ENCODE data around the gene BTBD7.

The BTBD7 gene

DNA sequence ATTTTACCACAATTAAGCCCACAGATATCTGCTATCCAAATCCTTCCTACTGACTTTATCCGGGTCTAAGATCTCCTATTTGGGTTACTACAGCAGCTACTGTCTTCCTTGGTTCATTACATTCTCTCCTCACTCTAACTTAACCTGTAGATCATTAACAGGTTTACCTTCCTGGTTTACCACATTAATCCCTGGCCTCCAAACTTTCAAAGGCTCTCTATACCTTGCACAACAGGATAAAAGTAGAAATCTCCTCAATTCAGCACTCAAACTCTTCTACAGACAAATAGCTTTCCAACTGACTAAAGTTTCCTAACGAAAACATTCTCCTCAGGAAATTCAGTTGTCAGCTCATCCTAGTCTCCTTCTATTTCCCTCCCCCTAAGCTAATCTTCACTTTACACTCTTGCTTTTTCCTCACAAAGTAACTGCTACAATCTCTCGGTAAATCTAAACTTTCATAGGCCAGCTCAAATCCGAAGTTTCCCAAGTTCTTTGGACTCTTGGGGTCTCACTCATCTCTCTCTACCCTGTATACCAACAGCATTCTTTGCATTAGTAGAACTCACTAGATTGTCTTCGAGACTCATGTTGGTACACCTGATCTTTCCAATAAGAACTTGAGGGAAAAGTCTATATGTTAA lies 2.7 kb downstream of the BTBD7 start:
- DNase-seq, result no peak

DNA sequence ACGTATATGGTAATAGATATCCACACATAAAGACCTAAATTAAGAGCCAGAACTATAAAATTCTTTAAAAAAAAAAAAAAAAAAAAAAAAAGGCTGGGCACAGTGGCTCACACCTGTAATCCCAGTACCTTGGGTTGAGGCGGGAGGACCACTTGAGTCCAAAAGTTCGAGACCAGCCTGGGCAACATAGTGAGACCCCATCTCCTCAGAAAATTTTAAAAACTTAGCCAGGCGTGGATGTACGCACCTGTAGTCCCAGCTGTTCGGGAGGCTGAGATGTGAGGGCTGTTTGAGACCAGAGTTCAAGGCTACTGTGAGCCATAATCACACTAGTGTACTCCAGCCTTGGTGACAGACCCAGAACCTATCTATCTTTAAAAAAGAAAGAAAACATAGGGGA lies 4.3 kb downstream of the BTBD7 start:
- DNase-seq, result no peak

DNA sequence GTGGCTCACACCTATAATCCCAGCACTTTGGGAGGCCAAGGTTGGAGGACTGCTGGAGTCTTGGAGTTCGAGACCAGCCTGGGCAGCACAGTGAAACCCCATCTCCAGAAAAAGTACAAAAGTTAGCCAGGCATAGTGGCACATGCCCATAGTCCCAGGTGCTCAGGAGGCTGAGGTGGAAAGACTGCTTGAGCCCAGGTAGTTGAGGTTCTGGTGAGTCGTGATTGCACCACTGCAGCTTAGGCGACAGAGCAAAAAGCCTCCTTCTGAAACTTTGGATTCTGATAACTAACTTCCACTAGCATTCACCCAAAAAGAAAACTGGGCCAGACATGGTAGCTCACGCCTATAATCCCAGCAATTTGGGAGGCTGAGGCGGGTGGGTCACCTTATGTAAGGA lies 6.6 kb downstream of the BTBD7 start:
- DNase-seq, result no peak

DNA sequence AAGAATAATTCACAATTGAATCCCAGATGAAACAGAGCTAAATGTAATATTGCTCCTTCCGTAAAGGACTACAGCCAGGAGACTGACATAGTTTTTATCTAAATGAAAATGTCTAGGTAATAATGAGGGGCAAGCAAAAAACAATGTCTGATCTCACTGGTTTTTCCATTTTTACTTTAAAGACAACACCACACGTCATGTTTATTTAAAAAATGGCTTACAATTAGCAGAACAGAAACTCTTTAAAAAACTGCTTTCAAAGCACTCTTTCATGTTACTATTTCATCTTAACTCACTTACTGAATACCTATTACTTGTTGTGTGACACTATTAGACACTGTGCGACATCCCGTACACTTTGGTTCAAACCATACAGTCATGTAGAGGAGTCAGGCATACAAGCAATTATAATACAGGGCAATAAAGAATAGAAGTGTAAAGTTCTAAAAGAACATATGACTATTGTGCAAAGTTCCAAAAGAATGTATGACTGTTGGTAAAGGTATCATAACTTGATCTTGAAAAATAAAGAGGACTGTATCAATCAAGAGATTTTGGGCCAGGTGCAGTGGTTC lies 9.1 kb downstream of the BTBD7 start:
- no peak for DNase-seq

DNA sequence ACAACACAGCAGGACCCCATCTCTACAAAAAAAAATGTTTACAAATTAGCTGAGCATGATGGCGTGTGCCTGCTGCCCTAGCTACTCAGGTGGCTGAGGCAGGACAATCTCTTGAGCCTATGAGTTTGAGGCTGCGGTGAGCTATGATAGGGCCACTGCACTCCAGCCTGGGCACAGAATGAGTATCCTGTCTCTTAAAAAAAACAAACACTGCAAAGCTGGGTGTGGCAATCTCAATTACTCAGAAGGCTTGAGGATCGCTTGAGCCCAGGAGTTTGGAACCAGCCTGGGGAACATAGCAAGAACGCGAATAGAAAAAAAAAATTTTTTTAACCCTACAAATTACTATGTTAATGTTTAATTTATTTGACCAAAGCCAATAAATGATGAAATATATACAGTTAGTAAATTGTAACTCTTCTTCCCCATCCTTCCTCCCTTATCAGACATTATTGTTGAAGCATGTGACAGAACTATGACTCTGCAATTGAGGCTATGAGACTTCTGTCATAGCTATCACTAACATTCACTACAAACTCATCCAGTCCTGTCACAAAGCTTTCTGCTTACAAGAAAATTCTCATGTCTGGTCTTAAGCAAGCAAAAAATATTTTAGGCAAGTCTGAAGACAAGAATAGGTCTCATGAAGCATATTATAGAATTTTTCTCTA lies 9.8 kb downstream of the BTBD7 start:
- DNase-seq, result no peak

DNA sequence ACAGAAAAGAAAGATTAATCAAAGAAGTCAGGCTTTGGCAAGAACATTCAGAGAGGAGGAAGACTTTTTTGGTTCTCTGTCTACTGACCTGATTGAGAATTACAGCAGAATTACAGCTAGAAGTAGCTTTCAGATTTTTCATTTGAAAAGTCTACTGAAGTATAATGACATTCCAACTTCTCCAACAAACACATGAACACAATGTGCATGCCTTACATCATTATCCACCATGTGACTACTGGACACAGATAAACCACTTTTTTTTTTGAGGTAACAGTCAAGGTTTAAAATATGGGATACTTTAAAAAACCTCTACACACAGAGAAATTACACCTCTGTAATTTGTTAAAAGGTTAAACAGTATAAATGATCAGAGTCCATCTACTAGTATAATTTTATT lies 12.3 kb downstream of the BTBD7 start:
- DNase-seq, result no peak

DNA sequence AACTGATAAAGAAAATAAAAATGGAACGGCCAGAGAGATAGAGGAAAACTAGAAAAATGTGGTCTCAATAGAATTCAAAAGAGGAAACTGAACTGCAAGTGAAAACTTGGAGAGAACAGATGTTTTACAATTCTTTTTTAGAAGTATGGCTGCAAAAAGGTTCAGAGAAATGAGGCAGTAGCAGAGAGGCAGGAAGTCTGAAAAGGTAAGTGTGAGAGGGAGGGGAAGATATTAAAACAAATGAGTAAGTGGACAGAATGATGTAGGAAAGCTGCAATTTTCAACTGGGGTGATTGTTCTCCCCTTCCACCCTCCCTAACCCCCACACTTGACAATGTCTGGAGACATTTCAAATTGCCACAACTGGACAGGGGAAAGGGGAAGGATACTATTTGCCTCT lies 12.9 kb downstream of the BTBD7 start:
- no peak for DNase-seq

DNA sequence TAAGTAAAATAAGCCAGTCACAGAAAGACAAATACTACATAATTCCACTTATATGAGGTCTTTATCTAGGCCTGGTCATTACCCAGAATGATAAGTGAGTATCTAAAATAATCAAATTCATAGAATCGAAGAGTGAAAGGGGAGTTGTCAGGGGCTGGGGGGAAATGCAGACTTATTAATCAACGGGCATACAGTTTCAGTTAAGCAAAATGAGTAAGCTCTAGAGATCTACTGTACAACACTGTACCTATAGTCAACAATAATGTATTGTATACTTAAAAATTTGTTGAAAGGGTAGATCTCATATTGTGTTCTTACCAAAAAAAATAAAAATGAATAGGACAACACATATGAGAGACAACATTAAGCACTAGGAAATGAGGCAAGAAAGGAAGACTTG lies 13.3 kb downstream of the BTBD7 start:
- DNase-seq, result no peak

DNA sequence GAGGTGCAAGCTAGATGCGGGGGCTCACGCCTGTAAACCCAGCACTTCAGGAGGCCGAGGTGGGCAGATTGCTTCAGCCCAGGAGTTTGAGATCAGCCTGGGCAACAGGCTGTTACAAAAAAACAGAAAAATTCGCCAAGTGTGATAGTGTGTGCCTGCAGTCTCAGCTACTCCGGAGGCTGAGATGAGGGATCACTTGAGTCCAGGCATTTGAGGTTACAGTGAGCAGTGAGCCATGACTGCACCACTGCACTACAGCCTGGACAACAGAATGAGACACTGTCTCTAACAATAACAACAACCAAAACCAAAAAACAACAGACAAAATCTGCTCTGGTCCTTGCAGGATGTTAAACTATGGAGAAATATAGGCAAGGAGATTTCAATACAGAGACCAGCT lies 13.9 kb downstream of the BTBD7 start:
- DNase-seq, result no peak

DNA sequence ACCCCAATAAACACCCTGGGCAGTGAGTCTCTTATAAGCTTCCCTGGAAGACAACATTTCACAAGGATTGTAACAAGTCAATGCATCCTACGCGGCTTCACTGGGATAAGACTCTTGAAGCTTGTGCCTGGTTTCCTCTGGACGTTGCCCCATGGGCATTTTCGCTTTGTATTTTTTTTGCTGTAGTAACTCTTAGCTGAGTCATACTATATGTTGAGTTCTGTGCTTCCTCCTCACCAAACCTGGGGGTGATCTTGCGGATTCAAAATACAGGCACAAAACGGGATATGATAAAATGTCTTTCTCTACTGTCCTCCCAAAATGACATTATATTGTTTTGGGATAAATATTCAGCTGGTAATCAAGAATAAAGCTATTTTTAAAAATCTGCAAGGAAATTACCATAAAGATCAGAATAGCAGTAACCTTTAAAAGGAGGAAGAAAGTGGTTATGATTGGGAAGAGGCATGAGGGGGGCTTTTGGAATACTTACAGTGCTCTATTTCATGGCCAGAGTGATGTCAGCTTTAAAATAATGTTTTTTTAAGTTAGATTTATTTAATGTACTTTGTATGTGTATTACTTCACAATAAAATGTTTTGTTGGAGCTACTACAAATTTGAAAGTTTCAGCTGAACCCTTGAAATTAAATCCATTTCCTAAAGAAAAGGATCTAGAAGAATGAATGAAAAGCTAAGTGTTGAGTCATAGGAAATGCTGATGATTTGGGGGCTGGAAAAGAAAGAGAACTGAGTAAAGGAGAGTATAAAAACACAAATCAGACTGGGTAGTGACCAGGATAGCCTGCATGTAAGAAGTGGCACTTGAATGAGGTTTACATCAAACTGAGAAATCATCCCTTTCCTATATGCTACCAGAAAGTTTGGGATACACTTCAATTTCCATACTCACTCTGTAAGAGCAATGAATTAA lies 14.7 kb downstream of the BTBD7 start:
- DNase-seq, result no peak

DNA sequence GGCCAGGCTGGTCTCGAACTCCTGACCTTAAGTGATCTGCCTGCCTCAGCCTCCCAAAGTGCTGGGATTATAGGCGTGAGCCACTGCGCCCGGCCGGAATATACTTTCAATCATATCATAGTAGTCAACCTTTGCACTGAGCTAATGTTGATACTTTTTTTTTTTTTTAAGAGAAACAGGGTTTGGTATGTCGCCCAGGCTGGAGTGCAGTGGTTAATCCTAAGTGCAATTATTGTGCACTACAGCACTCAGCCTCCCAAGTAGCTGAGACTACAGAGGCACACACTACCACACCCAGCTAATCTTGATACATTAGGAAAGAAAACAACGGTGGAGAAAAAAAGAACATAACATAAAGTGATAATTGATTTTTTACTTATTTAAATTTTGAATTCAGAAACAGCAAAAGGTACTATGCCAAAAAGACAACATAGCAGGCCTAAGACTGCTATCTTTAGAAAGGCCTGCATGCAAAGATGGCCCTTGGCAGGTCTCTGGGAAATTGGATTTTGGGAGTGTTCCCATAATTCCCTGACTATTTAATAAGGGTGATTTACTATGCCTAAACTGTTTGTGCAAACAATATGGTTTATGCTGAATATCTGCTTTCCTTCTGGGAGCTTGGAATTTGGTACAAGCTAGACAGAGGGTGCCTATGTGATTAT lies 15.5 kb downstream of the BTBD7 start:
- DNase-seq, result no peak

DNA sequence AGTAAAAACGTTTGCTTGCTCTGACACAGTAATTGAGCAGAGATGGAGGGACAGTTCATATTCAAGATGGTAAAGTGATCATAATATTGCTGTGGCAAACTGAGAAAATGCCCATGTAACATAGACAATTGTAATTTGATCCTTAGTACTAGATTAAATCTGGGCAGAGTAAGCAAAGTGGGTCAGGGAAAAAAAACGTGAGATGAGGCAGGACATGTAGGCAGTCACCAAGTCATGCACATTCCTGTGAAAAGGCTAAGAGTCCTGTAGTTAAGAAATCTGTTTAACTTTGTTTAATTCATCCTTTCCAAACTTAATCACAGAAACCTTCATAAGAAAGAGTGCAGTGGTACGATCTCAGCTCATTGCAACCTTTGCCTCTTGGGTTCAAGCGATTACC lies 16.1 kb downstream of the BTBD7 start:
- no peak for DNase-seq

DNA sequence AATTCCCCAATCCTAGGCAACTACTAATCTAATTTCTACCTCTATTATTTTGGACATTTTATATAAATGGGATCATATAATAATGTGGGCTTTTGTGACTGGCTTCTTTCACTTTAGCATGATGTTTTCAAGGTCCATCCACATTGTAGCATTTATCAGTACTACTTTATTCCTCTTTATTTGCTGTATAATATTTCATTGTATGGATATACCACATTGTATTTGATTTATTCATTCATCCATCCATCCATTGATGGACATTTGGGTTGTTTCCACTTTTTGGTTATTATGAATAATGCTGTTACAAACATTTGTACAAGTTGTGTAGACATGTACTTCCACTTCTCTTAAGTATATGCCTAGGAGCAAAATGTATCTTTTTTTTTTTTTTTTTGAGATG lies 17.3 kb downstream of the BTBD7 start:
- DNase-seq, result no peak

DNA sequence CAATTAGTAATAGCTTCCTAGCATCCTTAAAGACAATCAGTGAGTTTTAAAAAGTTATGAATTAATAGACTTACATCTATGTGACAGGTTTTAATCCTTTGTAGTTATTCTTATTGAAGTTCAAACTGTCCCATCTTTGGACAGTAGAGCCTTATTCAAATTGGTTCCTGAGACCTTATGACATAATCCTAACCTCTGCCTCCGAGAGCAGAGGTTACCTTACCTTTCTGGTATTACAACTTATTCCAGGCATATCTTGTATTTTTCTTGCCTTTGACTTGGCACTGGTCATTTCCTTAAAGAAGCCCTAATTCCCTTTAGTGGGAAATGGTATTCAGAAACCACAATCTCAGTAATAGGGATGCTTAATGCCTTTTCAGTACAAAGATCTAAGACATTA lies 21.8 kb downstream of the BTBD7 start:
- DNase-seq, result no peak

DNA sequence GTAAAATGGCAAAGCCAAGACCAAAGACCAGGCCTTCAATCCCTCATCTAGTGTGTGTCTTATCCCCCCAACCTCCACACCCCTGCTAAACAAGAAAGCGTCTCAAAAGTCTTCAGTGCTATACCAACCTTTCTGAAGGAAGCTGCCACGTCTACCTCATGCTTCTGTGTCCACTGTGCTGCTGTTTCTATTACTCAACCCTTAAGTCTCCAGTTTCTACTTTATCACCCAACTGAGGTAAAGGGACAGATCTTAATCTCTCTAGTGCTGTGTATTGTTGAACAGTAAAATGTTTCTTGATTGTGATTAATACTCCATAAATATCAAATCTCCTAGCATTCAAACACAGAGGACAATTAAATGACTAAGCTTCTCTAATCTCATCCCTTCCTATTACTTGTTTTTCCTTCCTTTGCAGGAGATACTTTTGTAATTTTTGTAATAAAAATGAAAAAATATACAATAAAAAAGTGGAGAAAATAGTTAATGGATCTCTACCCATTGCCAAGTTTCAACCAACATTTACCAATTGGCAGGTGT lies 23.3 kb downstream of the BTBD7 start:
- no peak for DNase-seq

DNA sequence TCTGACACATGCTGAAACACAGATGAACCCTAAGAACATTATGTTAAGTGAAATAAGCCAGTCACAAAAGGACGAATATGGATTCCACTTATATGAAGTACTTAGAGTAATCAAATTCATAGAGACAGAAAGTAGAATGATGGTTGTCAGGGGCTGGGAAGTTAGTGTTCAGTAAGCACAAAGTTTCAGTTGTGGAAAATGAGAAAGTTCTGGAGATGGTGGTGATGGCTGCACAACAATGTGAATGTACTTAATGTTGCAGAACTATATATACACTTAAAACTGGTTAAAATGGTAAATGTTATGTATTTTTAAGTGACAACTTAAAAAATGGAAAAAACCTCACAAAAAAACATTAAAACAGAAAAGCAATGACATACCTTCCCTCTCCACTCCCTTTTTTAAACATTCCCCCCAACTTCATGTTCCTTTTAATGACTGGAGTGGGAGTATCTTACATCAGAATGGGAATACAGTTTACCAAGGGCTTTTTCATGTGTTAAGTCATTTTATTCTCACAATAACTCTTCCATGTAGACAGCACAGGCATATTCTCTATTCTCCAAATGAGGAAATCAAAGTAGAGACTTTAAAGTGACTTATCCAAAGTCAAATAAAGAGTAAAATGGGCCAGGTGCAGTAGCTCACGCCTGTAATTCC lies 24.0 kb downstream of the BTBD7 start:
- DNase-seq, result no peak

DNA sequence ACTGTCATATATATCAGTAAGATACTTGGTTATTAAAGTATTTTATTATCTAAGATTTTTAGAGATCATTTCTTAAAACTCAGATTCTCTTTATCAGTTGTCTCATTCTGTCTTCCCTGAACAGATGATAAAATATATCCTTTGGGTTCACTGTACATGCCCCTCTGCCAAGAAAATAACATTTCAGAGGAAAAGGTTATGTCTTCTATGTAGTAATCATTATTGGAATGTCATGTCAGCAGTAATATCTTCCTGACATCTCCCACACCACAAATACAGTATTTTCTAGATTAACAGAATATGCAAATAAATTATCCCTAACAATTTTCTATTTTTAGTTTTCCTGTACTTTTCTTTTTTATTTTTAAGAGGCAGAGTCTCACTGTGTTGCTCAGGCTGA lies 26.0 kb downstream of the BTBD7 start:
- DNase-seq, result no peak

DNA sequence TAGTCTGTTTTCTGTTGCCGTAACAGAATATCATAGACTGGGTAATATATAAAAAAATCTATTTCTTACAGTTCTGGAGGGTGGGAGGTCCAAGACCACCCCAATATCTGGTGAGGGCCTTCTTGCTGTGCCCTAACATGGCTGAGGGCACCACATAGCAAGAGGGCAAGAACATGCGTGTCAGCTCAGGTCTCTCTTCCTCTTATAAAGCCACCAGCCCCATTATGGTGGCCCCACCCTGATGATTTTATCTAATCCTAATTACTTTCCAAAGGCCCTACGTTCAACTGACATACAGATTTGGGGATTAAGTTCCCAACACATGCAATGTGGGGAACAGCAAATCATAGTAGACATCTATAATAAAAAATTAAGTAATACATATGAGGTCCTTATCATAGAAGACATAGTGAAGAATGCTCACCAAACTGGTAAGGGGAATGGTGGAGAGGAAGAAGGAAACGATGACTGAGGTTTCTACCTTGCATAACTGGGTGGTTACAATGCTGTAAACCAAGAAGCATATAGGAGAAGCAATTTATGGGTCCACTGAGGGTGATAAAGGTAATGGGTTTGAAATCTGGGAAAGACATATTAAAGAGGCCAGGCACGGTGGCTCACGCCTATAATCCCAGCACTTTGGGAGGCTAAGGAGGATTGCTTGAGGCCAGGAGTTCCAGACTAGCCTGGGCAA lies 27.0 kb downstream of the BTBD7 start:
- DNase-seq, result no peak

DNA sequence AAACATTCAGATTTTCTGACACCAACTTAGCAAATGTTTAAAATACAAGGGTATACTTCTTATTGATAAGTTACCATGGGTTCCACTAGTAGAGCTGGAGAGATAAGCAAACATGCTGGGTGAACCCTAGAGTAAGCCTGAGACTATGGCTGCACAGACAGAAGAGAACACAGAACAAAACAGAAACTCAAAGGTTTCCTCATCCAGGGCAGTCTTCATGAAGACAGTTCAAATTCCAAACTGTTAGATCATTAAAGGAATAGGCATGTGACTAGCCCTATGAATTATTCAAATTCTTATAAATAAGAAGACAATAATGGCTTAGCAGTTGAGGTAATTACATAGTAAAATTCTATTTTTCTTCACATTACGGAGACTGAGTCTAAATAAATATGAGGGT lies 28.1 kb downstream of the BTBD7 start:
- no peak for DNase-seq

DNA sequence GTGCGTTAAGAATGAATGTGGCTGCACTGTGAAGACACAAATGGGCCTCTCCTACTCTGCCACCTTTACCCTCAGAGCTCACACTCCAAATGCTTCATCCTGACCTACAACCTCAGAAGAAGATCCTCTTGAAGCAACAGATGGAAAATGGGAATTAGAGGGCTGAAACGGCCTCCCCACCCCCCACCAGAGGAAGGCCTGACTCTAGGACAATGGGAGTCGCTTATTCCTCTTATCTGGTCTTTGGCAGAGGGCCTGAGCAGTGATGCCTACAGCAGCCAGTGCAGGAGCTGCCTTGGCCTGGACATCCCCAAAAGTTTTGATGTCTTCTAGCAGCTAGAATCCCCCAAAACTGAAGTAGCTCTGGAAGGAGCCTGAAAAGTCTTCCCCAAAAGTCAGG lies 29.2 kb downstream of the BTBD7 start:
- DNase-seq, result no peak

Measured in CD4-positive, alpha-beta T cell treated with Interleukin-17A for 4 hours (primary cell).